ENCODE data around the gene FAM161B. TPM values are rescaled to one million over a fixed set of nuclear protein-coding genes. Genes with fewer than 3 reads are reported as not detected.

FAM161B gene
- total and polyA plus RNA-seq, 2 of the 13 experiments (the other 11 are each of a cell fraction or from before 2014, with no cell fraction given) = 1.6 to 2.0 TPM

GRCh38 chr14:73916324-73916723, 33.6 kb downstream of the FAM161B start (continued):
- TF ChIP-seq, protein P1, sequence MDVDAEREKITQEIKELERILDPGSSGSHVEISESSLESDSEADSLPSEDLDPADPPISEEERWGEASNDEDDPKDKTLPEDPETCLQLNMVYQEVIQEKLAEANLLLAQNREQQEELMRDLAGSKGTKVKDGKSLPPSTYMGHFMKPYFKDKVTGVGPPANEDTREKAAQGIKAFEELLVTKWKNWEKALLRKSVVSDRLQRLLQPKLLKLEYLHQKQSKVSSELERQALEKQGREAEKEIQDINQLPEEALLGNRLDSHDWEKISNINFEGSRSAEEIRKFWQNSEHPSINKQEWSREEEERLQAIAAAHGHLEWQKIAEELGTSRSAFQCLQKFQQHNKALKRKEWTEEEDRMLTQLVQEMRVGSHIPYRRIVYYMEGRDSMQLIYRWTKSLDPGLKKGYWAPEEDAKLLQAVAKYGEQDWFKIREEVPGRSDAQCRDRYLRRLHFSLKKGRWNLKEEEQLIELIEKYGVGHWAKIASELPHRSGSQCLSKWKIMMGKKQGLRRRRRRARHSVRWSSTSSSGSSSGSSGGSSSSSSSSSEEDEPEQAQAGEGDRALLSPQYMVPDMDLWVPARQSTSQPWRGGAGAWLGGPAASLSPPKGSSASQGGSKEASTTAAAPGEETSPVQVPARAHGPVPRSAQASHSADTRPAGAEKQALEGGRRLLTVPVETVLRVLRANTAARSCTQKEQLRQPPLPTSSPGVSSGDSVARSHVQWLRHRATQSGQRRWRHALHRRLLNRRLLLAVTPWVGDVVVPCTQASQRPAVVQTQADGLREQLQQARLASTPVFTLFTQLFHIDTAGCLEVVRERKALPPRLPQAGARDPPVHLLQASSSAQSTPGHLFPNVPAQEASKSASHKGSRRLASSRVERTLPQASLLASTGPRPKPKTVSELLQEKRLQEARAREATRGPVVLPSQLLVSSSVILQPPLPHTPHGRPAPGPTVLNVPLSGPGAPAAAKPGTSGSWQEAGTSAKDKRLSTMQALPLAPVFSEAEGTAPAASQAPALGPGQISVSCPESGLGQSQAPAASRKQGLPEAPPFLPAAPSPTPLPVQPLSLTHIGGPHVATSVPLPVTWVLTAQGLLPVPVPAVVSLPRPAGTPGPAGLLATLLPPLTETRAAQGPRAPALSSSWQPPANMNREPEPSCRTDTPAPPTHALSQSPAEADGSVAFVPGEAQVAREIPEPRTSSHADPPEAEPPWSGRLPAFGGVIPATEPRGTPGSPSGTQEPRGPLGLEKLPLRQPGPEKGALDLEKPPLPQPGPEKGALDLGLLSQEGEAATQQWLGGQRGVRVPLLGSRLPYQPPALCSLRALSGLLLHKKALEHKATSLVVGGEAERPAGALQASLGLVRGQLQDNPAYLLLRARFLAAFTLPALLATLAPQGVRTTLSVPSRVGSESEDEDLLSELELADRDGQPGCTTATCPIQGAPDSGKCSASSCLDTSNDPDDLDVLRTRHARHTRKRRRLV (CRISPR knock-in tag; IDR thresholded peaks at IDR 0.05) = no peak
- TF ChIP-seq, protein P2, sequence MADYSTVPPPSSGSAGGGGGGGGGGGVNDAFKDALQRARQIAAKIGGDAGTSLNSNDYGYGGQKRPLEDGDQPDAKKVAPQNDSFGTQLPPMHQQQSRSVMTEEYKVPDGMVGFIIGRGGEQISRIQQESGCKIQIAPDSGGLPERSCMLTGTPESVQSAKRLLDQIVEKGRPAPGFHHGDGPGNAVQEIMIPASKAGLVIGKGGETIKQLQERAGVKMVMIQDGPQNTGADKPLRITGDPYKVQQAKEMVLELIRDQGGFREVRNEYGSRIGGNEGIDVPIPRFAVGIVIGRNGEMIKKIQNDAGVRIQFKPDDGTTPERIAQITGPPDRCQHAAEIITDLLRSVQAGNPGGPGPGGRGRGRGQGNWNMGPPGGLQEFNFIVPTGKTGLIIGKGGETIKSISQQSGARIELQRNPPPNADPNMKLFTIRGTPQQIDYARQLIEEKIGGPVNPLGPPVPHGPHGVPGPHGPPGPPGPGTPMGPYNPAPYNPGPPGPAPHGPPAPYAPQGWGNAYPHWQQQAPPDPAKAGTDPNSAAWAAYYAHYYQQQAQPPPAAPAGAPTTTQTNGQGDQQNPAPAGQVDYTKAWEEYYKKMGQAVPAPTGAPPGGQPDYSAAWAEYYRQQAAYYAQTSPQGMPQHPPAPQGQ (CRISPR knock-in tag; IDR thresholded peaks at IDR 0.05; ENCODE audit: borderline replicate concordance) = no peak
- TF ChIP-seq ZIK1 (CRISPR knock-in tag; IDR thresholded peaks at IDR 0.05; ENCODE audit: borderline replicate concordance, low read depth) (no peak), PITX1 (CRISPR knock-in tag; IDR thresholded peaks at IDR 0.05) (no peak), NFIB (CRISPR knock-in tag; IDR thresholded peaks at IDR 0.05; ENCODE audit: borderline replicate concordance) (no peak), ONECUT2 (CRISPR knock-in tag; IDR thresholded peaks at IDR 0.05) (no peak), IKZF4 (CRISPR knock-in tag; IDR thresholded peaks at IDR 0.05; ENCODE audit: borderline replicate concordance, low read depth, not compliant biosample characterization) (no peak), HNRNPH1 (optimal IDR thresholded peaks at IDR 0.05; ENCODE audit: low read depth, low read length) (no peak), ZKSCAN8 (CRISPR knock-in tag; IDR thresholded peaks at IDR 0.05; ENCODE audit: borderline replicate concordance) (no peak)

Data from HepG2 (cell line).